IMR-90 (cell line): ENCODE results near the gene FRMD5. TPM values are rescaled to one million over a fixed set of nuclear protein-coding genes. Genes with fewer than 3 reads are reported as not detected.

Experiments
- ATAC-seq: fragments of 200-7000 bp; cut with Tn5 transposase; 2 replicates; pipeline ENCODE4 v1.9.1; 2020; ENCODE audit warnings: low read depth, mild to moderate bottlenecking, moderate library complexity
- BruUV-seq: library from RNA; stranded (reverse); fragments of 400-500 nt; replicated peaks from 2 replicates; lab custom pipeline; 2021; lab: Mats Ljungman, UMichigan
- CTCF ChIA-PET: fragments of 300-600 bp; formaldehyde crosslinking; extraction: SDS; loops from one replicate; lab custom pipeline; 2021; ENCODE audit warnings: antibody characterized with exemption; lab: Yijun Ruan, JAX
- POLR2A ChIA-PET: fragments of 300-600 bp; sonication (Branson Sonifier 250); formaldehyde crosslinking; loops from one replicate; lab custom pipeline; 2022; ENCODE audit warnings: antibody characterized with exemption; ENCODE audit not compliant: unreplicated experiment; lab: Charles Lee
- DNase-seq: peaks from one replicate; pipeline ENCODE4 v3.0.0; 2013
- H2AFZ ChIP-seq: replicated peaks from 2 replicates; pipeline ENCODE3; 2013; ENCODE audit warnings: low read length, mild to moderate bottlenecking; ENCODE audit not compliant: poor library complexity
- H2AK5ac ChIP-seq: 2 replicates; pipeline ENCODE4 v1.6.1; 2013; ENCODE audit warnings: low read depth, low read length, inconsistent platforms
- H2AK9ac ChIP-seq: replicated peaks from 2 replicates; pipeline ENCODE3; 2013; ENCODE audit warnings: mild to moderate bottlenecking, low read depth, low read length, moderate library complexity; ENCODE audit not compliant: poor library complexity
- H2BK120ac ChIP-seq: 2 replicates; pipeline ENCODE4 v1.6.1; 2013; ENCODE audit warnings: low read depth, low read length, inconsistent platforms
- H2BK15ac ChIP-seq: 3 replicates; pipeline ENCODE4 v1.6.1; 2013; ENCODE audit warnings: low read depth, low read length, inconsistent platforms
- H2BK20ac ChIP-seq: 2 replicates; pipeline ENCODE4 v1.6.1; 2013; ENCODE audit warnings: low read depth, mild to moderate bottlenecking, inconsistent platforms, low read length, moderate library complexity
- H2BK5ac ChIP-seq: 2 replicates; pipeline ENCODE4 v1.6.1; 2013; ENCODE audit warnings: mild to moderate bottlenecking, low read depth, low read length, inconsistent platforms; ENCODE audit not compliant: poor library complexity, severe bottlenecking
- H3K14ac ChIP-seq: replicated peaks from 2 replicates; pipeline ENCODE4 v1.6.1; 2013; ENCODE audit warnings: low read depth, low read length, inconsistent platforms
- H3K18ac ChIP-seq: 2 replicates; pipeline ENCODE4 v1.6.1; 2013; ENCODE audit warnings: low read depth, low read length, control low read depth
- H3K23ac ChIP-seq: 2 replicates; pipeline ENCODE4 v1.6.1; 2013; ENCODE audit warnings: low read depth, low read length, inconsistent platforms
- H3K27ac ChIP-seq: 2 replicates; pipeline ENCODE4 v1.5.1; 2013; ENCODE audit warnings: mild to moderate bottlenecking, control low read depth, low read length; ENCODE audit not compliant: insufficient read depth
- H3K27me3 ChIP-seq: 2 replicates; pipeline ENCODE4 v1.6.1; 2013; ENCODE audit warnings: low read length; ENCODE audit not compliant: control insufficient read depth, insufficient read depth
- H3K36me3 ChIP-seq: 2 replicates; pipeline ENCODE4 v1.6.1; 2013; ENCODE audit warnings: low read length, mixed read lengths; ENCODE audit not compliant: control insufficient read depth, insufficient read depth
- H3K4ac ChIP-seq: 2 replicates; pipeline ENCODE4 v1.6.1; 2013; ENCODE audit warnings: low read depth, low read length, inconsistent platforms
- H3K4me1 ChIP-seq: 2 replicates; pipeline ENCODE4 v1.6.1; 2013; ENCODE audit warnings: low read length, mixed read lengths; ENCODE audit not compliant: control insufficient read depth, insufficient read depth
- H3K4me2 ChIP-seq: 2 replicates; pipeline ENCODE4 v1.6.1; 2013; ENCODE audit warnings: low read depth, mild to moderate bottlenecking, control low read depth, low read length, moderate library complexity
- H3K4me3 ChIP-seq: 2 replicates; pipeline ENCODE4 v1.5.1; 2013; ENCODE audit warnings: low read depth, mild to moderate bottlenecking, control low read depth, low read length, moderate library complexity; ENCODE audit not compliant: insufficient read depth
- H3K56ac ChIP-seq: 2 replicates; pipeline ENCODE4 v1.6.1; 2013; ENCODE audit warnings: low read length, inconsistent platforms; ENCODE audit not compliant: insufficient read depth; ENCODE audit errors: extremely low read depth
- H3K79me1 ChIP-seq, 2 experiments: 2 replicates each; pipeline ENCODE4 v1.6.1; 2013; ENCODE audit warnings: low read length in 2 of 2, inconsistent platforms in 1 of 2, low read depth in 1 of 2
- H3K9ac ChIP-seq: 2 replicates; pipeline ENCODE4 v1.6.1; 2013; ENCODE audit warnings: low read depth, low read length, control low read depth
- H3K9me1 ChIP-seq: 2 replicates; pipeline ENCODE4 v1.6.1; 2013; ENCODE audit warnings: low read length, inconsistent platforms; ENCODE audit not compliant: insufficient read depth
- H3K9me3 ChIP-seq: 2 replicates; pipeline ENCODE4 v1.6.1; 2013; ENCODE audit warnings: low read length; ENCODE audit not compliant: control insufficient read depth, insufficient read depth
- H4K20me1 ChIP-seq: 2 replicates; pipeline ENCODE4 v1.6.1; 2013; ENCODE audit warnings: low read length, inconsistent platforms; ENCODE audit not compliant: insufficient read depth
- H4K5ac ChIP-seq: 2 replicates; pipeline ENCODE4 v1.6.1; 2013; ENCODE audit warnings: mild to moderate bottlenecking, low read depth, low read length, control low read depth
- H4K8ac ChIP-seq, 2 experiments: 2 replicates each; pipeline ENCODE4 v1.6.1; 2013; ENCODE audit warnings: low read depth in 2 of 2, low read length in 2 of 2, control low read depth in 1 of 2, inconsistent platforms in 1 of 2
- H4K91ac ChIP-seq: 2 replicates; pipeline ENCODE4 v1.6.1; 2013; ENCODE audit warnings: low read depth, low read length, inconsistent platforms; ENCODE audit not compliant: insufficient read depth
- BHLHE40 ChIP-seq: fragments of 150-350 bp; IDR thresholded peaks from 2 replicates; pipeline ENCODE4 v1.6.1; 2016; ENCODE audit warnings: mild to moderate bottlenecking, low read depth, low read length
- CEBPB ChIP-seq: IDR thresholded peaks from 2 replicates; pipeline ENCODE4 v1.6.1; 2012; ENCODE audit warnings: low read depth, low read length, improper control_type of control experiment
- CHD1 ChIP-seq: IDR thresholded peaks from 2 replicates; pipeline ENCODE4 v1.6.1; 2012; ENCODE audit warnings: low read depth, low read length, improper control_type of control experiment
- CTCF ChIP-seq: conservative IDR thresholded peaks from 2 replicates; pipeline ENCODE4 v1.5.1; 2012; ENCODE audit warnings: mild to moderate bottlenecking, low read depth, low read length, improper control_type of control experiment
- ELK1 ChIP-seq: fragments of 150-350 bp; IDR thresholded peaks from 2 replicates; pipeline ENCODE4 v1.6.1; 2016; ENCODE audit warnings: low read depth, mild to moderate bottlenecking, low read length, moderate library complexity, borderline replicate concordance
- FOS ChIP-seq: fragments of 150-350 bp; IDR thresholded peaks from 2 replicates; pipeline ENCODE4 v1.6.1; 2016; ENCODE audit warnings: low read depth, low read length
- MAFK ChIP-seq: IDR thresholded peaks from 2 replicates; pipeline ENCODE4 v1.6.1; 2012; ENCODE audit warnings: low read depth, low read length, improper control_type of control experiment
- MAZ ChIP-seq: IDR thresholded peaks from 2 replicates; pipeline ENCODE4 v1.6.1; 2012; ENCODE audit warnings: low read depth, mild to moderate bottlenecking, low read length, improper control_type of control experiment, moderate library complexity, borderline replicate concordance
- MXI1 ChIP-seq: IDR thresholded peaks from 2 replicates; pipeline ENCODE4 v1.6.1; 2012; ENCODE audit warnings: low read depth, mild to moderate bottlenecking, low read length, moderate library complexity, borderline replicate concordance
- NFE2L2 ChIP-seq: fragments of 150-350 bp; IDR thresholded peaks from 2 replicates; pipeline ENCODE4 v1.6.1; 2016; ENCODE audit warnings: low read depth, mild to moderate bottlenecking, low read length
- POLR2A ChIP-seq: IDR thresholded peaks from 2 replicates; pipeline ENCODE4 v1.6.1; 2012; ENCODE audit warnings: mild to moderate bottlenecking, low read depth, low read length
- RAD21 ChIP-seq: IDR thresholded peaks from 2 replicates; pipeline ENCODE4 v1.6.1; 2012; ENCODE audit warnings: low read length, improper control_type of control experiment
- RCOR1 ChIP-seq: IDR thresholded peaks from 2 replicates; pipeline ENCODE4 v1.6.1; 2012; ENCODE audit warnings: mild to moderate bottlenecking, low read length, improper control_type of control experiment; ENCODE audit not compliant: insufficient replicate concordance
- RFX5 ChIP-seq: IDR thresholded peaks from 2 replicates; pipeline ENCODE4 v1.8.0; 2012; ENCODE audit warnings: low read depth, mild to moderate bottlenecking, low read length, moderate library complexity
- SMC3 ChIP-seq: fragments of 150-350 bp; IDR thresholded peaks from 2 replicates; pipeline ENCODE4 v1.6.1; 2016; ENCODE audit warnings: low read depth, mild to moderate bottlenecking, antibody characterized with exemption, low read length, moderate library complexity
- USF2 ChIP-seq: fragments of 150-350 bp; IDR thresholded peaks from 2 replicates; pipeline ENCODE4 v1.6.1; 2017; ENCODE audit warnings: mild to moderate bottlenecking, antibody characterized with exemption, low read length, low read depth
- WGBS, 2 experiments: methylation state at CpG; one replicate each; pipeline versions ENCODE4 v1.1.5 to v1.1.7; 2013; ENCODE audit warnings: missing lambda C conversion rate in 2 of 2; ENCODE audit not compliant: insufficient read length in 1 of 2; ENCODE audit errors: extremely low coverage in 2 of 2; 5-methylcytosine and 5-hydroxymethylcytosine counted together
- dilution Hi-C: fragments of 300-500 bp; cut with HindIII; formaldehyde crosslinking; loops from one replicate; pipeline ENCODE4 v1.14.3; 2018; ENCODE audit warnings: low sequenced_read_pairs; ENCODE audit not compliant: unreplicated experiment
- in situ Hi-C: fragments of 300-500 bp; cut with MboI; formaldehyde crosslinking; loops from 3 replicates; pipeline ENCODE4 v1.14.3; 2019; ENCODE audit warnings: low sequenced_read_pairs, inconsistent platforms, mixed read lengths
- intact Hi-C: fragments of 100-400 bp; cut with micrococcal nuclease; formaldehyde crosslinking; loops from 2 replicates; pipeline ENCODE4 v1.10.0; 2022
- polyA plus RNA-seq, 3 experiments: library from polyadenylated mRNA; depleted of rRNA; stranded (reverse); fragments of >200 nt; gene quantifications; 2 replicates each; pipeline ENCODE4 v1.2.3, GENCODE V29; 2012; ENCODE audit warnings: low replicate concordance in 1 of 3
- total RNA-seq: library from RNA; depleted of rRNA; stranded (reverse); fragments of >200 nt; gene quantifications from 2 replicates; pipeline ENCODE4 v1.2.3, GENCODE V29; 2012

FRMD5 gene
- total and polyA plus RNA-seq, 2 of the 4 experiments (the other 2 are of a cell fraction): 4.1 to 5.4 TPM

- Histone ChIP-seq H3K4me1 (no peaks in the 10 kb centered on the region), H2BK15ac (no peak overlapping the region), H4K91ac (no peak overlapping the region), H3K79me1 (no peaks in the 10 kb centered on the region), H2AK9ac (no peak overlapping the region), H4K20me1 (no peaks in the 10 kb centered on the region), H2AK5ac (no peak overlapping the region), H3K18ac (no peak overlapping the region), H2BK120ac (no peak overlapping the region), H3K9me1 (no peaks in the 10 kb centered on the region), H3K56ac (no peak overlapping the region), H2BK5ac (no peak overlapping the region), H3K14ac (no peak overlapping the region), H2BK20ac (no peak overlapping the region), H3K9ac (no peak overlapping the region), H3K4ac (no peak overlapping the region), H3K4me2 (no peak overlapping the region), H3K27me3 (no peaks in the 10 kb centered on the region), H3K23ac (no peak overlapping the region), H3K4me3 (no peak overlapping the region), H4K8ac (no peak overlapping the region), H2AFZ (no peak overlapping the region), H3K27ac (no peak overlapping the region), H4K5ac (no peak overlapping the region), H3K9me3 (no peaks in the 10 kb centered on the region), H3K36me3 (no peaks in the 10 kb centered on the region)
- ChIA-PET CTCF (interaction anchor here (1.1 kb wide), 1 partner anchor 39 kb away, joined by 3 read pairs; no protein-coding TSS in a partner anchor), POLR2A (no interaction called here)
- no TSS peak for BruUV-seq
- intact Hi-C loops (no loop called here), dilution Hi-C loops (no loop called here), in situ Hi-C loops (no loop called here)
- DNase-seq: no peak
- no peak for ATAC-seq
- no CpG with 5 or more reads among the region's 2 CpGs for WGBS, 2 experiments
- TF ChIP-seq MAZ: no peak
- TF ChIP-seq CEBPB: no peak
- TF ChIP-seq USF2: no peak
- TF ChIP-seq MAFK: no peak
- no peak for TF ChIP-seq RCOR1
- TF ChIP-seq RAD21: no peak
- no peak for TF ChIP-seq FOS
- no peak for TF ChIP-seq NFE2L2
- TF ChIP-seq SMC3: no peak
- TF ChIP-seq RFX5: no peak
- no peak for TF ChIP-seq ELK1
- TF ChIP-seq CHD1: no peak
- no peak for TF ChIP-seq CTCF
- TF ChIP-seq POLR2A: no peak
- no peak for TF ChIP-seq MXI1
- no peak for TF ChIP-seq BHLHE40
Measured at GRCh38 chr15:43991206-43991605, 203.9 kb downstream of the FRMD5 start.
